ENCODE data around the gene ZDHHC18. TPM values are rescaled to one million over a fixed set of nuclear protein-coding genes. Genes with fewer than 3 reads are reported as not detected.
"Not testable (repeated sequence)": the region's sequence is repeated elsewhere in the genome, so short reads cannot be mapped to it uniquely, and the experiment has no call there.

ZDHHC18 gene
- polyA plus RNA-seq, 1 donor: 21.2 TPM

- DNase-seq: no peak
Observed at GRCh38 chr1:26790551-26790953, 35.9 kb upstream of the ZDHHC18 start.

- no peak for DNase-seq
Observed at GRCh38 chr1:26791148-26791547, 35.3 kb upstream of the ZDHHC18 start.

GRCh38 chr1:26791626-26792025 lies 34.9 kb upstream of the ZDHHC18 start:
- no peak for DNase-seq

- DNase-seq: no peak
Observed at GRCh38 chr1:26792924-26793323, 33.6 kb upstream of the ZDHHC18 start.

- no peak for DNase-seq
Observed at GRCh38 chr1:26794391-26794790, 32.1 kb upstream of the ZDHHC18 start.

- DNase-seq: no peak
Observed at GRCh38 chr1:26797627-26798026, 28.9 kb upstream of the ZDHHC18 start.

GRCh38 chr1:26799479-26800142 lies 26.9 kb upstream of the ZDHHC18 start:
- no peak for DNase-seq

- DNase-seq: not testable (repeated sequence)
Observed at GRCh38 chr1:26803932-26804331, 22.6 kb upstream of the ZDHHC18 start.

GRCh38 chr1:26810105-26810504 lies 16.4 kb upstream of the ZDHHC18 start:
- DNase-seq: not testable (repeated sequence)

- no peak for DNase-seq
Observed at GRCh38 chr1:26811057-26811456, 15.4 kb upstream of the ZDHHC18 start.

- DNase-seq: no peak
Observed at GRCh38 chr1:26811708-26812107, 14.8 kb upstream of the ZDHHC18 start.

- DNase-seq: no peak
Observed at GRCh38 chr1:26814377-26814776, 12.1 kb upstream of the ZDHHC18 start.

GRCh38 chr1:26814893-26815292 lies 11.6 kb upstream of the ZDHHC18 start:
- no peak for DNase-seq

GRCh38 chr1:26820784-26821269 lies 5.7 kb upstream of the ZDHHC18 start:
- DNase-seq: no peak

GRCh38 chr1:26822737-26823395 lies 3.6 kb upstream of the ZDHHC18 start:
- DNase-seq: no peak

GRCh38 chr1:26824731-26825130 lies 1.8 kb upstream of the ZDHHC18 start:
- no peak for DNase-seq

- no peak for DNase-seq
Observed at GRCh38 chr1:26827106-26827604, 667 bp downstream of the ZDHHC18 start.

- DNase-seq: peak; percentile 45
Observed at GRCh38 chr1:26827663-26828062, 1.2 kb downstream of the ZDHHC18 start.

GRCh38 chr1:26828411-26828991 lies 2.0 kb downstream of the ZDHHC18 start:
- DNase-seq: no peak

GRCh38 chr1:26829184-26829911 lies 2.9 kb downstream of the ZDHHC18 start:
- no peak for DNase-seq

- no peak for DNase-seq
Observed at GRCh38 chr1:26831059-26831458, 4.6 kb downstream of the ZDHHC18 start.

- no peak for DNase-seq
Observed at GRCh38 chr1:26831546-26832248, 5.2 kb downstream of the ZDHHC18 start.

All from left kidney (tissue), 2 donors.